GM19035 (cell line): ENCODE measurements around the gene URB2.

Experiments used
- ATAC-seq: cut with Tn5 transposase; IDR thresholded peaks from one replicate; pipeline ENCODE4 v1.9.1; 2021; ENCODE audit not compliant: unreplicated experiment

The URB2 gene

DNA sequence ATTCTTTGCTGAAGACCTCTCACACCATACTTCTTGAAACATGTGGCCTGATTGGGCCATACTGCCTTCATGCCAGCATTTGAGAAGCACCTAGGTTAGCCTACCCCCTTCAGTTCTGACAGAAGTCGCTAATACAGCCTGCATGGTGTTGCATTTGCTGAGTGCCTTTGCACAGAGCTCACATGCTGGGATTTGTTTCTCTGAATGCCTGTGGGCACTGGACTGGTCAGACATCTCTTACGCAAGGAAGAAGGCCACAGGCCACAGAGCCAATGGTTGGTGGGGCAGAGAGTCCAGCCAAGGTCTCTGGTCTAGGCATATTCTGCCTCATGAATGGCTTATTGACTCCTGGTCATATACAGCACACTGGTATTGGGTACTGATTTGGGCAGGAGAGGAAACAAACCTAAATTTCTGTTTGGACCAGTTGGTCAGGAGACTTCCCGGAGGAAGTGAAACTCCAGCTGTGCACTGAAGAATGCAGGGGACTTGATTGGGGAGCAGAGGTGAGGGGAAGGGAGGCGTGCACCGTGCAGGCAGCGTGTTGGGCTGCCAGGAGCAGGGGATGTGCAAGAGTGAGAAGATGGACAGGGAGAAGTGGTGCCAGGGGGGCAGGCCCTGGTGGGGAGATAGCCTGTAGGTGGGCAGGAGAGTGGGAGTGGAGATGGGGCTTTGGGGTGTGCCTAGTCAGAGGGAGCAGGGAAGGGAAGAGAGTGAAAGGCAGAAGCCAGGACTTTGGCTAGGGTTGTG lies 18.1 kb downstream of the URB2 start:
- ATAC-seq: no peak

DNA sequence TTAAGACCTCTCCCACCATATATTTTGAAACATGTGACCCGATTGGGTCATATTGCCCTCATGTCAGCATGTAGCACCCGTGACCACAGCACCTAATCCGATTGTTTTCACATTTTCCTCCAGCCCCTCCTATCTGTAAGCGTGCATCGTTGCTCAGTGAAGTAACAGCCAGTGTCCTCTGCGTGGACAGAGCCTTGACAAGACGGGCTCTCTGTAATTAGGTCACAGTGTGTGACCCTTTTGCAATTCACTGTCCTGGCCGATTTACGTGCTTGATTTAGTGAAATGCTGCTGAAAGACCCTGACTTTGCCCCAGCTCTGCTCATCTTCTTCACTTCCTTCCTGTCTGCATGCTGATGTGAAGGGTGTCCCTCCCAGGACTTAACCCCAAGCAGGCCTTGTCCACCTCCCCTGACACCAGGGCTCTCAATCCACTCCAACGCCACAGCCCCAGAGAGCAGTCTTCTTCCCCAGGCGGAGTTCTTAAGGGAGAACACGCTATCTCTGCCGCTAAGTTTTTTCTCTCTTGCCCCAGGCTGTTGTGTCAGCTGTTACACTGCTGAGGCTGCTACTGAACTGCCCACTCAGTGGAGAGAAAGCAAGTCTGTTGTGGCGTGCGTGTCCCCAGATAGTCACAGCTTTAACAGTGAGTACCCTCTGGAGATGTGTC lies 19.4 kb downstream of the URB2 start:
- no peak for ATAC-seq

DNA sequence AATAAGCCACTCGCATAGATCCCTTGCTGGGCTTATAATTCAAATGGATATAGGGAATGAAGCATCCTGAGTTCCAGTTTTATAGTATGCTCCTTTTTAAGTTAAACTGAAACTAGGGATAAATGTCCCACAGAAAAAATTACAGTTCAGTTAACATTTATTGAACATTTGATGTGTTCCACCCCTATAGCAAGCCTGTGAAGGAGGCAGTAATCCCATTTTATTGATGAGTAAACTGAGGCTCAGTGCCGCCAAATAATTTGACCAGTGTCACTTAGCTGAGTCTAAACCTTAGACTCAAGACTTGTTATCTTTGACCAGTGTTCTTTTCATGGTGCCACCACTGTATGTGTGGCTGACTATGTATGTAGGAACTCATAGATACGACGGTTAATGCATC lies 22.4 kb downstream of the URB2 start:
- no peak for ATAC-seq

DNA sequence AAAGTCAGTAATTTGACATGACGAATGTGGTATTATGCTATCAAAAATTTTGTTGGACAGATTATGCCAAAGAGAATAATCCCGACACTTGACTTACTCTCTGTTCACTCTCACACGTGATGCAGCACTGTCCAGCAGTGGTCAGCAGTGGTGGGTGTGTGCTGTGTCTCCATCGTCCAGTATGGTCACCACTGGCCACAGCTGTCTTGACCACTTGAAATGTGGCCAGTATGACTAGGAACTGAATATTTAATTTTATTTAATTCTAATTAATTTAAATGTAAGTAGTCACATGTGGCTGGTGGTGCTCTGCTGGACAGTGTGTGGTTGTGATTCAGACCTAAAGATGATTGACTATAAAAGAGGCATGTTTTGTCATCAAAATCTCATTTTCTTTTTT lies 24.0 kb downstream of the URB2 start:
- no peak for ATAC-seq

DNA sequence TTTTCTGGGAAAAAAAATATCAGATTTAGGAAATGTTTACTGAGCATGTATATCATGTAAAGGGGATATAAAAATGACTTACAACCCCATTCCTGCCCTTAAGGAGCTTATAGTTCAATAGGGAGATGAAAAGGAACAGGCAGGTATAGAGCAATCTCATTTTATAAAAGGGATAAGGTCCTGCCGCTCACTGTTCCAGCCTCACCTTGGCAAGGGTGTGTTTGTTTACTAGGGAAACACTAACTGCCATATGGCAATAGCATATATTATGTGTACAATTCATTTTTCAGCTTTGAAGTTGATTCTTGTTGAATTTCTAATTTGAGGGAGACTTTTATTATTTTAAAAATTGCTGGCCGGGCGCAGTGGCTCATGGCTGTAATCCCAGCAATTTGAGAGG lies 25.5 kb downstream of the URB2 start:
- ATAC-seq: no peak

DNA sequence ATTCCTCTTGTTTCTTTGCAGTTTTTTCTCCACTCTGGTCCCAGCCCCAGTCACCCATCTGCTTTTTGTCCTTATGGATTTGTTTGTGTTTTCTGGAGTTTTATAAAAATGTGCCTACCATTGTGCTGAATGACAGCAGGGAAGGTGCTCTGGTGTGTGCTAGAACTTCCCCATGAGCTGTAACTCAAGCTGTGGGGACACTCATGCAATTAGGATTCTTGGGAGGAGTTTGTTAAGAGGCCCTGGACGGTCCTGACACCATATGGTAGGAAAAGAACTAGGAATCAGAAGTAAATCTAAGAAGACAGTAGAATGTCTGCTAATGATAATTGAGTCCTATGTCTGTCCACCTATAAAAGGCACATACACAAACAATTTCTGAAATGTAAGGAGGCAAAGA lies 27.4 kb downstream of the URB2 start:
- ATAC-seq: no peak

DNA sequence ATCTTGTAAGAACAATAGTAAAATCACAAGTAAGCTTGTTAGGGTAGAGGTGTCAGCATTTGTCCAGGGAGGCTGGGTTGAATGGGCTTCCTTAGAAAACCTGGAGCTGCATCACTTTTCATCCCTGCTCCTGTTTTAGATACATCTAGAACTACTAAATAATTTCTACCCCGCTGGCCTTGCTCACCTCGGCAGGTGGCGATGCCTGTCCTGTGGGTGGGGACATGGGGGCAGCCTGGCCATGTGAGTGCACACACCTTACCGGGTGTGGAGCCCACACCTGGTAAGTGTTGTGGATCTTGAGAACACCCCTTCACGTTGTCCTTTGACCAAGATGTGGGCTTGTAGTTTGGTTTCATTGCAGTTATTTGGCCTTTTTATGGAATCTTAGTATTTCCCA lies 29.7 kb downstream of the URB2 start:
- no peak for ATAC-seq

DNA sequence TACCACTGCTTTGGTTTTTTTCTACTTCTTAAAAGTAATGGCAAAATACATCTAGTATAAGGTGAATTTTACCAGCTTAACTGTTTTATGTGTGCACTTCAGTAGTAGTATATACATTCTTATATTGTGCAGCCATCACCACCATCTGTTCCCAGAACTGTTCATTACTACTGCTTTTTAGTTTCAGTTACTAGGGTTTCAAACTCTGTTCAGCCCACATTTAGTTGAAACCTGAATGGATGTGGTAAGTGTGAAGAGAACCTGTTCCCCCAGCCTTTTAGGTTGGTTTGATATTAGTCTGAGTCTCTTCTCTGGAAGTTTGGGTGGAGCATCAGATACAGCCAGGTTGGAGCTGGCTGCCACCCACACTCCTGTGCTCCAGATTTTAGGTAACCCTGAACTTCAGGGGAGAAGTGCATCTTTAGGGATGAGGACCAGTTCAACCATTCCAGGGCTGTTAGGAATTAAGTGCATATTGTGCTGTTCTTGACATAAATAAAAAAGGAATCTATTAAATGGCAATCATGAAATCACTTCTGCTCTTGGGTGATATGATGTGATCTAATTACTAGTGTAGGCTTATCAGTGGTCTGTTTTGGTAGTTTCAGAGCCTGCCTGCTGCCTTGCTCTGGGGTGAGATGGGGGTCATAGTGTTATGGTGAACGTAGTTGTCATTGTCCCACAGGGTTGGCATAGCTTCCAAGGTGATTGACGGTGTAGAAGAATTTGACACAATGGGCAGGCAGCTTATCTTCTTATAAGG lies 32.1 kb downstream of the URB2 start:
- no peak for ATAC-seq

DNA sequence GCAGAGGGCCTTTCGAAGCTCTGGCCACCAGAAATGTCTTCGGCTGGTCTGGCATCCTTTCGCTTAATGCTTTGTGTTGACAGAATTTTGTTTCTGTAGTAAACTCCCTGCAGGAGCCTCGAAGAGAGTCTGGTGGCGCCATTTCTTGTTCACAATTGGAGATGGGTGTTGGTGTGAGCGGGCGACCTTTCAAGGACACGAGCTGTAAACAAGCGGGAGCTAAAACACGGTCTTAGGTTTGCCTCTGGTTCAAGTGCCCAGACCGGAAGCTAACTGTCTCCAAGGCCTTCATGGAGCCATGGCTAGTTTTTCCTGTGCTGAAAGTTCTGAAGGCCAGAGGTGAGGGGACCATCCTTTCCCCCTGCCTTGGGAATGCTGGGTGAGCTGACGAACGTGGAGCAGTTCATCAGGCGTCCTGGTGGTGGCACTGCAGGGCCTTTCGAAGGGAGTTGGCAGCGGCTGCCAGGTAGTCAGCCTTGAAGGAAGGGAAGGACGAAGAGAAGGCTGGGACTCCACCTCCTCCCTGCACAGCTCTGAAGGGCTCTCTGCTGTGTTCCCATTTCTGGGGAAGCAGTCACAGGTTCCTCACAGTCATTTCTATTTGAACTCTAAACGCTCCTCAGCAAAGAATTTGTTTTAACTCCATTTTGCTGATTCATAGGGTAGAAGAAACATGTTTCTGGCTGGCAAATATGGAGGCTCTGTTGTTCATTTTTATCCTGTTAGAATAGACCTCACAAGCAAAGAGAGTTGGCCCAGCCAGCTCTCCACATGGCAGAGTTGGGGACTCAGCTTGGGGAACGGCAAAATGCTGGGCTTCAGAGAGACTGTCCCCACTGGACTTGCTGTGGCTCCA lies 35.2 kb downstream of the URB2 start:
- ATAC-seq: peak; percentile 43

DNA sequence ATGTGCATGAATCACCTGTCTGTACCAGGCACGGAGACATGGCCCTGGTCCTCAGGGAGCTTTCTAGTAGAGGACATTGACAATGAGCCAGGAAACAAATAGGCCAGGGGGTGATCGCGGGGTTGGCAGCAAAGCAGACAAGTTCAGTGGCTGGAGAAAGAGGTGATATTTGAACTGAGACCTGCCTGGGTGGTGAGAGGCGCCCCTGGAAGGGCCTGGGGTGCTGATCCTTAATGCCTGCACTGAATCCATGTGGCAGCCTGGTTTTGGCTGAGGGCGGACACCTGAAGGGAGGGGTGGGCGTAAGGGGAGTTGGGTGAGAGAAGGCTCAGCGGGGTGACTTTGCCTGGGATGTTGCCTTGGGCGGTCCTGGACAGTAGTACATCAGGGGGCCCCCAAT lies 35.9 kb downstream of the URB2 start:
- ATAC-seq: no peak

DNA sequence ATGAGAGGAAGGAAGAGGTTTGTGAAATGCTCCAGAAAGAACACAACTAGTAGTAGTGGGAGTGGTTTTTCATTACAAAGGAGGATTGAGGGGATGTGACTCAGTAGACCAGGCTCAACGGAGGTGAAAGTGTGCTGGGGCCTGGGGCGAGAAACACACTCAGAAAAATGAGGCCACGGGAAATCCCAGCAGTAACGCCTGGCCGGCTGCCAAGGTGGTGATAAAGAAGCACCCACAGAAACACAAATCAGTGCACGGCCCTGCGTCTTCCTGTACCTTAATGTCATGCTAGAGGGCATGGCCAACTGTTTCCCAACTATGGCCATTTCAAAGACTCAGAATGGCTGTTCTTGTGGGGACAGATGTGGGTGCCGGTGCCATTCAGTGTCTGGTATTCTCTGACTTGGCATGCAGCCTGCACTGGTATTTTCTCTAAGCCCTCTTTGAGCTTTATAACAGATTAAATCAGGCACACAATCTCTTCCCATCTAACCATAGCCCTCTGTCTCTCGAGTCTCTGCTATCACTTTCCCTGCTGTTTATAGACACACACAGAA lies 38.2 kb downstream of the URB2 start:
- no peak for ATAC-seq

DNA sequence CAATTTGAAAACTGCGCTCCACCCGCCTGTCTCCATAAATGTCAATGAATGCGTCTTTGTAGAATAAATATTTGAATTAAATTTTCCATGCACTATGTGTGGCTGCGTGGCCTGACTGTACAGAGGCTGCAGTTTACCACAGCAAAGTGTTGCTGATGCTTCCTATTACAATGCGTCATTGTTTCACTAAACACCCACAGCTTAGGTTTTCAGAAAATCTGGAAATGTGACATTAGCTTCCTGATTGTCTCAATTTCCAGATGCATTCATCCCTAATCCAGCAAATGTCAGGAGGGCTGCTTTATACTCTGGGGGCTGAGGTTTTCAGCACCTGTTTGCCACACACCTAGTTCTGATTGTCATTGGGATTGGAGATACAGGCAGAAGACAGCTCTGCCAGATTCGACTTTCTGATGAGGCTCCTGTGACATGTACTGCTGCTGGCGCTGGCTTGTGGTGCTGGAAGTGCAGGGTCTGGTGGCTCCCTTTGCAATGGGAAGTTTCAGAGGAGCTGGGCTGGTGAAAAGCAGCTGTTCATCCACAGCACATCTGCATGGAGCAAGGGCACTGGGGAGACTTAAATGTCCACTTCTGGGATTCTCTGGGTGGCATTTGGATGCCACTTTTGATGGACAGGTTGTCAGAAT lies 40.0 kb downstream of the URB2 start:
- ATAC-seq: no peak

DNA sequence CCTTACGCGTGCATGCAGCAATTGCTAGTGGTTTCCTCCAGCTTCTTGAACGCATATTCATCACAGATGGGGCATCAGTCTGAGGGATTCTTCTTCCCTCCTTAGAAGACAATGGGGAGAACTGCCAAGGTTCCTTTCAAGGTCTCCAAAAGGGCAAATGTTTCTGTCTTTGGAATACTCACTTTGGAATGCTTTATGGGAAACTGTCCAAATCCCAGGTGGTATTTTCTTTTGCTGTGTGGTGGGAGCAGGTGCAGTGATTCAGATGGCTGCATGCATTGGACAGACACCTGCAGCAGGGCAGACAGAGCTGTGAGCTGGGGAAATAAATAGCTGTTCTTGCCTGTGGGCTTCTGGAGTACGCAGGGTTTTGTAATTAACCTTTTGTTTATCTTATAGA lies 40.5 kb downstream of the URB2 start:
- ATAC-seq: no peak

DNA sequence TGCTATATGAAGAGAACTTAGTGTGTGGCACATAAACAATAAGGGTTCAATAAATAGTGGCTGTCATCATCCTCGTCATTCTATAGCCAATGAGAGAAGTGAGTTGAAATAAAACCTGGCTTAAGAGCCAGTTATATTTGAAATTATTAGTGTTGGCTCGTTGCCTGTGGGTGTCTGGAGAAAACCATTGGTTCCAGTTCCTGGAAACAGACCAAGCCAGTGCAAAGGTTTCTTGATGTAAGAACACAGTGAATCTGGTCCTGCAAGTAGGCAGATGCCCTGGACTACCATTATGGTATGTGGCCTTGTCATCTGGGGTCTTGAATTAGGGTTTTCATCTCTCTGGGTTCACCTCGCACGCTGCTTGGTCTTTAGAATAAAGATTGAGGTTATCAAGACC lies 43.3 kb downstream of the URB2 start:
- ATAC-seq: no peak

DNA sequence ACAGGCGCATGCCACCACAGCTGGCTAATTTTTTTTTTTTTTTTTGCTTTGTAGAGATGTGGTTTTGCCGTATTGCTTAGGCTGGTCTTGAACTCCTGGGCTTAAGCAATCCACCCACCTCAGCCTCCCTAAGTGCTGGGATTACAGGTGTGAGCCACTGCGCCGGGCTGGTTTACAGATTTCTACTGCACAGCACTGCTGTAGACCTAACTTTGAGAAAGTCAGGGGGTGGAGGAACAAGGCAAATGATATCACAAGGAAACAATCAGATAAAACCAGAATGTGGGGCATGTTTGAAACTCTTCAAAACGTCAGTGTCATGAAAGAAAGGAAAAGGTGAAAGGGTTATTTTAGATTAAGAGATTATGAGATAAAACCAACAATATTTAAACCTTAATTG lies 45.3 kb downstream of the URB2 start:
- no peak for ATAC-seq

DNA sequence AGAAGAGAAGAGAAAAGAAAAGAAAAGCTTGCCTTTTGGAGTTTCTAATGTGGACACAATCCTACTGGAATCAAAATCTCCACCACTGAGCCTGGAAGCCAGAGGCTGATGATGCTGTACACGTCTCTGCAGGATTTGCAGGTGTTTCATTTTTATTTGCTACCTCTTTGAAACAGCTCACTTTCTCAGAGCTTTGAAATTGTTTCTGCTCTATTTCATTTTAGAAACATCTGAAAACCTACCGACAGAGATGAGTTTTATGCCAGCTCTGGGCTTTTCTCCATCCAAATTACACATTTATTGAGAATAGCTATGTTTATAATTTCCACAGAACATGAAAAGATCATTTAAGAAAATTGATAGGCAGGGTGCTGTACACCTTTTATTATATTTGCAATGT lies 46.2 kb downstream of the URB2 start:
- no peak for ATAC-seq

DNA sequence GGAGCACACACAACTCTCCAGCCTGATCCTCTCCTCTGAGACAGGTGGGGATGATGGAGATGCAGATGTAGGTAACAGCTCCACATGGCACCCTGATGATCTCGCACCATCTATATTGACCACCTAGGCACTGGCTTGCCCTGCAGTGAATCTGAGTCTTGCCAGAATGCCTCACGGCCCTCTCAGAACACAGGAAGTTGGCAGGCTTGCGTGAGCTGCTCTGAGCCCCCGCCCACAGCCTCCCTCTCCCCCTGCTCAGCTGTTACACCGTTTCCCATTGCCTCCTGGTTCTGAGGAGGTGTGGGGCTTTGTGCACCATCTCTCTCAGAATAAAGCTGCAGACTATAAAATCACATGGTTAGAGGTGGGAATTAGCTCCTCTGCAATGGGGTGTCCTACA lies 48.0 kb downstream of the URB2 start:
- ATAC-seq: no peak

DNA sequence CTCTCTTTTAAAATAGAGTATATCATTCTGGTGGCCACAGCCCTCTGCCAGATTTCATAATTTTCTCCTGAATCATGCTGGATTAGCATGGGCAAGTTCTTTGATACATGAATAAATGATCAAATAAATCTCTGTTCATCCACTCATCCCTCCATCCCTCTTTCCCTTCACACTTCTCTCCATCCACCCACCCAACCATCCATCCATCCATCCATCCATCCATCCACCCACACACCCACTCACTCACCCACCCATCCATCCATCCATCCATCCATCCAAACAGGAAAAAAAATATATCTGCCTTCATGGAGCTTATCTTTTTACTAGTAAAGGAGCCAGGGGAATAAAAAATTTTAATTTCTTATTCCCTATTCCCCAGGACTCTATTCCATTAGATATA lies 49.3 kb downstream of the URB2 start:
- no peak for ATAC-seq

DNA sequence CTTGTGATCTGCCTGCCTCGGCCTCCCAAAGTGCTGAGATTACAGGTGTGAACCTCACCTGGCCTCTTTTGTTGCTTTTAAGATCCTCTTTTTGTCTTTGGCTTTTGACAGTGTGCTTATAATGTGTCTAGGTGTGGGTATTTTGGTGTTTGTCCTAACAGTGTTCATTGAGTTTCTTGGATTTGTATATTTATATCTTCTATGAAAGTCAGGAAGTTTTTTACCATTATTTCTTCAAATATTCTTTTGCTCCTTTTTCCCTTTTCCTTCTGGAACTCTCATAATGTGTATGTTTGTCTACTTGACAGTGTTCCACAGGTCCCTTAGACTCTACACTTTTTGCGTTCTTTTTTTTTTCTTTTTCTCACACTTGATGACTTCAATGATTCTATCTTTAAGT lies 59.1 kb downstream of the URB2 start:
- no peak for ATAC-seq

DNA sequence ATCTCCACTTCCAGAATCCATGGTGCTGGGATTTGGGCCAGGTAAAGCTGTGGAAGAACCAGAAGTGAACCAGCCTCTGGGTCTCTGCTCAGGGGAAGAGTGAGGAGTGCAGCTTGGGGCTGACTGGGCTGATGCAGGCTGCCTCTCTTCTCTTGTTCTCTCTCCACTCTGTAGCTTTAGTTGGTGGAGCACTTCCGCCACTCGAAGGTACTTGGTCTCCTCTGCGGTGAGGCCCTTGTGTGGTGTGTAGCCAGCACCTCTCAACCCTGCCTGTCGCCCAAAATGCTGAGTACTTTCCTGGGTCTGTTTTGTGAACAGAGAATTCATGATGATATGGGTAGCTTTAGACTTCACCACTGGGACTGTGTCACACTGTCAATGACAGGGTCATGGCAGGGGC lies 63.2 kb downstream of the URB2 start:
- ATAC-seq: no peak
